Stimulated activated CD4-positive, alpha-beta T cell treated with anti-CD3 and anti-CD28 coated beads, Interleukin-12 subunit alpha, Interleukin-12 subunit beta, amount 100 ng/mL, for 48 hours (primary cell): ENCODE results near the gene PIGU.
"Not testable (repeated sequence)": the region's sequence is repeated elsewhere in the genome, so short reads cannot be mapped to it uniquely, and the experiment has no call there.

ENCODE experiments used
- DNase-seq, 3 donors: peaks; one replicate each; pipeline ENCODE4 v3.0.0-alpha.2; 2020; ENCODE audit warnings: low read depth in 2 of 3, low spot score in 1 of 3

Gene PIGU

GRCh38 chr20:34536798-34537394 is 140.0 kb downstream of the PIGU start:
- peak; percentile 20 to 35 (median 22) for DNase-seq

GRCh38 chr20:34535857-34536256 is 141.0 kb downstream of the PIGU start:
- no peak for DNase-seq

GRCh38 chr20:34535301-34535840 is 141.5 kb downstream of the PIGU start:
- DNase-seq, result no peak

GRCh38 chr20:34534391-34535165 is 142.3 kb downstream of the PIGU start:
- no peak for DNase-seq

- DNase-seq, result no peak
Observed at GRCh38 chr20:34532756-34533155, 144.1 kb downstream of the PIGU start.

- DNase-seq, result no peak
Observed at GRCh38 chr20:34532320-34532719, 144.6 kb downstream of the PIGU start.

- no peak for DNase-seq
Observed at GRCh38 chr20:34531608-34532265, 145.2 kb downstream of the PIGU start.

- no peak for DNase-seq
Observed at GRCh38 chr20:34530342-34530741, 146.6 kb downstream of the PIGU start.

GRCh38 chr20:34529742-34530141 is 147.2 kb downstream of the PIGU start:
- no peak for DNase-seq

GRCh38 chr20:34528921-34529297 is 148.0 kb downstream of the PIGU start:
- no peak for DNase-seq

- DNase-seq, result no peak
Observed at GRCh38 chr20:34527016-34527415, 149.9 kb downstream of the PIGU start.

- no peak for DNase-seq
Observed at GRCh38 chr20:34526466-34526865, 150.4 kb downstream of the PIGU start.

- DNase-seq, result no peak
Observed at GRCh38 chr20:34525709-34526416, 151.0 kb downstream of the PIGU start.

- no peak for DNase-seq
Observed at GRCh38 chr20:34525342-34525708, 151.6 kb downstream of the PIGU start.

- DNase-seq, result no peak
Observed at GRCh38 chr20:34524426-34524825, 152.5 kb downstream of the PIGU start.

- peak; percentile 40 to 46 (median 43) for DNase-seq
Observed at GRCh38 chr20:34522969-34523871, 153.7 kb downstream of the PIGU start.

- not testable (repeated sequence) for DNase-seq
Observed at GRCh38 chr20:34519841-34520240, 157.1 kb downstream of the PIGU start.

- not testable (repeated sequence) for DNase-seq
Observed at GRCh38 chr20:34518863-34519262, 158.0 kb downstream of the PIGU start.

- DNase-seq, result no peak
Observed at GRCh38 chr20:34517114-34517505, 159.8 kb downstream of the PIGU start.
